Stimulated activated CD4-positive, alpha-beta T cell treated with anti-CD3 and anti-CD28 coated beads, Interleukin-1b, Interleukin-23, amount 100 ng/mL, for 24 hours (primary cell): ENCODE data around the gene ZBTB37.
"Not testable (repeated sequence)": the region's sequence is repeated elsewhere in the genome, so short reads cannot be mapped to it uniquely, and the experiment has no call there.

Experiments
- DNase-seq, 4 experiments: peaks; one replicate each; pipeline ENCODE4 v3.0.0-alpha.2; 2020; ENCODE audit warnings: low read depth in 4 of 4, low spot score in 1 of 4

The ZBTB37 gene

GRCh38 chr1:173903827-173904531 lies 35.8 kb downstream of the ZBTB37 start:
- no peak for DNase-seq

- no peak for DNase-seq
These were observed 44.9 kb downstream of the ZBTB37 start for GRCh38 chr1:173913111-173913510.

GRCh38 chr1:173914366-173914871 lies 46.2 kb downstream of the ZBTB37 start:
- peak in 1 of 4 experiments; percentile 9 for DNase-seq

GRCh38 chr1:173915596-173915995 lies 47.4 kb downstream of the ZBTB37 start:
- no peak for DNase-seq

- no peak for DNase-seq
These were observed 48.5 kb downstream of the ZBTB37 start for GRCh38 chr1:173916667-173917066.

DNA sequence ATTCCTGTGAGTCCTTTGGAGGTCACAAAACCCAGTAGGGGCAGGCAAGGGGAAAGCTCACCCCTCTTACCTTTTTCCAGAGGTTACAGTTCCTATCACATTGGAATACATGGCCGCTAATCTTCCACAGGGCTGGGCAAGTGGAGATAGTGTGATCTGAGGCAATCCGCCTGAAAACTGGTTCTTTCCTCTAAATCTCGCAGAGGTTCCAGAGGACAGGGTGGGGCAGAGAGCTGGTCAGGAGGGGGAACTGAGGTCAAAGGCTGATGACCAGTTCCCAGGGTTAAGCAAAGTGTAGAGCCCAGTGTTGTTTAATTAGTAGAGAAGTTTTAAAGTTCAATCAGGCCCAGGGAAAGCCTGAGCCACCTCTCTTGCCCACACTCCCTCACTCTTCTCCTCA lies 49.0 kb downstream of the ZBTB37 start, which contains the start of gene SERPINC1:
SERPINC1 (minus strand) TSS at position 179 of the 400 bp plus-strand sequence; CDS start at position 111, 68 bp downstream.
- DNase-seq = no peak

GRCh38 chr1:173917635-173918493 lies 49.7 kb downstream of the ZBTB37 start:
- no peak for DNase-seq

- DNase-seq = no peak
These were observed 52.7 kb downstream of the ZBTB37 start for GRCh38 chr1:173920861-173921260.

DNA sequence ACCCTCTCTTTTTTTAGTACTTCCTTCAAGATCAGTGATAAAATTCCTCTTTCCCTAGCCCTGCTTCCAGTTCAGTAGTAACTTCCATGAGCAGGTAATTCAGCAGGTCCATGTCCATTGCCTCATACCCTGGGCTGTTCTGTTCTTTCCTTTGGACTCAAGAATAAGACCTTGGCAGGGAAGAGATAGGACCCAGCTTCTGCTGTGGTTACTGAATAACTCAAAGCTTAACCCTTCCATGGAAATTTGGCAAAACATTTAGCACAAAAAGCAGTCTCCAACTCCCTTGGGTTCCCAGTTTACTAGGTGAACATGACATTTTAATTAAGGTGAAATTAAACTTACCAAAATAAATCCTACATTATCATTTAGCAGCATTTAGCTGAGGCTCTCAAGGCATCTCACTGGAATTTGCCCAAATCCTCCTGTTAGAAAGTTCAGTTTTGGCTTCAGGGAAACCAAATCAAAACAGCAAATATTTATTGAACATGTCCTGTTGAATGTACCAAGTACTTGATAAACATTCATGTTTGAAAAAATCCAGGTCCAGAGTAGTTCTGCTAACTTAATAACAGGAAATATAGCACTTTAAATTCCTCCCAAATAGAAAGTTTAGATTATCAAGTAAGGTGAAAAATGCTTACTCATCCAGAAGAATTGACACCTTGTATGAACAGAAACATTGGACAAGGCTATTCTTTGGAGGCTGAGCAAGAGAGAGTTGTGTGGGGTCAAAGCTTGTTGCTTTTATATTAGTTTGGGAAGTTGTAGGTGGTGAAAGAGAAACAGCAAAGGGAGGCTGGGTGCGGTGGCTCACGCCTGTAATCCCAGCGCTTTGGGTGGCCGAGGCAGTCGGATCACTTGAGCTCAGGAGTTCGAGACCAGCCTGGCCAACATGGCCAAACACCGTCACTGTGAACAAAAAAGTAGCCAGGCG lies 57.4 kb downstream of the ZBTB37 start:
- no peak for DNase-seq

DNA sequence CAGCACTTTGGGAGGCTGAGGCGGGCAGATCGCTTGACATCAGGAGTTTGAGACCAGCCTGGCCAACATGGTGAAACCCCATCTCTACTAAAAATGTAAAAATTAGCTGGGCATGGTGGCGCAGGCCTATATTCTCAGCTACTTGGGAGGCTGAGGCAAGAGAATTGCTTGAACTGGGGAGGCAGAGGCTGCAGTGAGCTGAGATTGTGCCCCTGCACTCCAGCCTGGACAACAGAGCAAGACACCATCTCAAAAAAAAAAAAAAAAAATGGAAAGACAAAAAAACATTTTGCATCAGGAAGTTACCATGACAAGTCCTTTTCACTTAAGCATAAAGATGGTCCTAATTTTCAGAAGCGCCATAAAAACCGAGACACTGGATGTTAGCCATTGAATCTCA lies 62.4 kb downstream of the ZBTB37 start:
- DNase-seq = not testable (repeated sequence)

DNA sequence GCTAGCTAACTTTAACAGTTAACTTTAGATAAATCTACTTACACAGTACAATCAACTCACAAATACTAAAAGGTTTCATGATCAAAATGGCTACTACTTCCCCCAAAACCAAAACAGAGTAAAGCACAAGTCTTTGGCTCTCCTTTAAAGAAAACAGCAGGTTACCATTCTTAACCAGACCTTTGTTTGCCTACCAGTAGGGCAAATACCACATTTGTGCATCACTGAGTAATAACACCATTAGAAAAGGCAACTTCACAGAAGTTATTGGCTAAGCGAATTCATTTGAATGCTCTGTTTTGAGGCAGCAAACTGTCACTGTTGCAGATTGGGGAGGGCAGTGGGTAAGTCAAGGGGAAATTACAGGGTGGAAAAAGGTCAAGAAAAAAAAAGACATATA lies 66.3 kb downstream of the ZBTB37 start:
- no peak for DNase-seq

DNA sequence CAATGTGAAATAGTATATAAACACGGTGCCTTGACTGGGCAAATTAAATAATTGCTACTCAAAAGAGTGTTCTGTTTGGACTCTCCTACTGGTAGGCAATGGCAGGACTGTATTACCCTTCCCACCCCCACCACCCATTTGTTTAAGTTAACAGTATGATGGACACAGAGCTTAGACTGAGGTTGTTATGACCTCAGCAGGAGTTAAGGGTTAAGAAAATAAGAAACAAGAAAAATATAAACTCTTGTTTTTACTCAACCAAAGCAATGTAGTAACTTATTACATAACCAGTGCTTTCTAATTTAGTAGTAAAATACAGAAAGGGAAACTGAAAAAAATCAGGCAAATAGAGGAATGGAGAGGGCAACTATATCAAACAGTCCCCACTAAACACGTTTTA lies 68.9 kb downstream of the ZBTB37 start:
- no peak for DNase-seq

DNA sequence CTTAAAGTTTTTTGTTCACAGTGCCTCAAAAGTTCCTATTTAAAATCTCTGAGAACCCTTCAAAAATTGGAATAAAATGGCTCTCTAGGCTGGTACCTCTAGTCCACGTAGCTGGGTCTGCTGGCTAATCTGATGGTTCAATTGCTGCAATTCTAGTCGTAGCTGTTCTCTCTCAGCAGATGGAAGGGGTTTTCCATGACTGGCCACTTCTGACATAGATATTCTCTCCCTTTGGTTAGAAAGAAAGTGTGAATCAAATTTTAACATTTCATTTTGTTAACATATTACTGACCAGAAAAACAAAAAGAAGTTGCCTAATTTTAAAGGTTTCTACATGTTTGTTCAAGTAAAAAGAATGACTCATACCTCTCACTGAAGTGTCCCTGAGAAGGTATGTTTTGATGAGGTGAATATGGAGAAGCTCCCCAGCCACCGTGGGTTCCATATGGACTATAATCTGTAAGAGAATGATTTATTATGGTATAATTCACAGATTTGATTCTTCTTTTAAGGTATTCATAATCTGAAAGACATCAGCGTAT lies 78.3 kb downstream of the ZBTB37 start:
- no peak for DNase-seq

GRCh38 chr1:173948594-173948993 lies 80.4 kb downstream of the ZBTB37 start:
- no peak for DNase-seq
